AG04450 (cell line): ENCODE measurements around the gene THRSP. TPM values are rescaled to one million over a fixed set of nuclear protein-coding genes. Genes with fewer than 3 reads are reported as not detected.

Source experiments
- CTCF ChIA-PET: fragments of 300-600, 350-600 bp; formaldehyde crosslinking; extraction: SDS; loops from one replicate; lab custom pipeline; 2022; ENCODE audit warnings: antibody characterized with exemption, inconsistent platforms; lab: Charles Lee
- POLR2A ChIA-PET: fragments of 350-600 bp; formaldehyde crosslinking; extraction: SDS; loops from one replicate; lab custom pipeline; 2021; ENCODE audit warnings: antibody characterized with exemption, inconsistent platforms; lab: Yijun Ruan, JAX
- DNase-seq: peaks from one replicate; pipeline ENCODE4 v3.0.0-alpha.2; 2011; ENCODE audit warnings: low read depth, low spot score
- H3K27ac ChIP-seq: one replicate; pipeline ENCODE4 v1.5.1; 2012; ENCODE audit warnings: low read depth, low read length, control low read depth
- H3K27me3 ChIP-seq: one replicate; pipeline ENCODE4 v1.6.0; 2012; ENCODE audit warnings: low read length; ENCODE audit not compliant: control insufficient read depth, insufficient read depth
- H3K4me3 ChIP-seq: 2 replicates; pipeline ENCODE4 v1.5.1; 2011; ENCODE audit warnings: mild to moderate bottlenecking, low read depth, low read length, control low read depth
- H3K9me3 ChIP-seq: 2 replicates; pipeline ENCODE4 v1.5.1; 2012; ENCODE audit warnings: low read length; ENCODE audit not compliant: control insufficient read depth, insufficient read depth
- polyA plus RNA-seq: library from polyadenylated mRNA; depleted of rRNA; stranded (reverse); fragments of >200 nt; gene quantifications from 2 replicates; pipeline ENCODE4 v1.2.3, GENCODE V29; 2011
- TF ChIP-seq, protein P1 (sequence below): IDR thresholded peaks from 2 replicates; pipeline ENCODE4 v1.5.1; 2011; ENCODE audit warnings: low read depth, low read length, control low read depth, inconsistent platforms

The THRSP gene
- polyA plus RNA-seq, 1 experiment: not detected

GRCh38 chr11:78034623-78035022 is 29.0 kb upstream of the THRSP start:
- no peaks in the 10 kb centered on the region; the same call in 1 of the 2 replicates for H3K9me3 ChIP-seq
- no peak overlapping the region for H3K4me3 ChIP-seq
- H3K27me3 ChIP-seq: no peaks in the 10 kb centered on the region
- ChIA-PET POLR2A (no interaction called here), CTCF (interaction anchor here (1.5 to 3.5 kb wide), 2 partner anchors 11 to 12 kb away, joined by 7 to 28 read pairs; no protein-coding TSS in a partner anchor)
- H3K27ac ChIP-seq: no peak overlapping the region
- no peak for DNase-seq
- TF ChIP-seq, protein P1, sequence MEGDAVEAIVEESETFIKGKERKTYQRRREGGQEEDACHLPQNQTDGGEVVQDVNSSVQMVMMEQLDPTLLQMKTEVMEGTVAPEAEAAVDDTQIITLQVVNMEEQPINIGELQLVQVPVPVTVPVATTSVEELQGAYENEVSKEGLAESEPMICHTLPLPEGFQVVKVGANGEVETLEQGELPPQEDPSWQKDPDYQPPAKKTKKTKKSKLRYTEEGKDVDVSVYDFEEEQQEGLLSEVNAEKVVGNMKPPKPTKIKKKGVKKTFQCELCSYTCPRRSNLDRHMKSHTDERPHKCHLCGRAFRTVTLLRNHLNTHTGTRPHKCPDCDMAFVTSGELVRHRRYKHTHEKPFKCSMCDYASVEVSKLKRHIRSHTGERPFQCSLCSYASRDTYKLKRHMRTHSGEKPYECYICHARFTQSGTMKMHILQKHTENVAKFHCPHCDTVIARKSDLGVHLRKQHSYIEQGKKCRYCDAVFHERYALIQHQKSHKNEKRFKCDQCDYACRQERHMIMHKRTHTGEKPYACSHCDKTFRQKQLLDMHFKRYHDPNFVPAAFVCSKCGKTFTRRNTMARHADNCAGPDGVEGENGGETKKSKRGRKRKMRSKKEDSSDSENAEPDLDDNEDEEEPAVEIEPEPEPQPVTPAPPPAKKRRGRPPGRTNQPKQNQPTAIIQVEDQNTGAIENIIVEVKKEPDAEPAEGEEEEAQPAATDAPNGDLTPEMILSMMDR: no peak

GRCh38 chr11:78036313-78036712 is 27.3 kb upstream of the THRSP start:
- ChIA-PET POLR2A (no interaction called here), CTCF (interaction anchor here (3.5 kb wide), 1 partner anchor 10 kb away, joined by 28 read pairs; no protein-coding TSS in a partner anchor)
- DNase-seq: no peak
- H3K4me3 ChIP-seq: no peak overlapping the region
- no peaks in the 10 kb centered on the region; the same call in 1 of the 2 replicates for H3K9me3 ChIP-seq
- H3K27ac ChIP-seq: no peak overlapping the region
- no peaks in the 10 kb centered on the region for H3K27me3 ChIP-seq
- TF ChIP-seq, protein P1: no peak

GRCh38 chr11:78037056-78037455 is 26.6 kb upstream of the THRSP start:
- POLR2A ChIA-PET: no interaction called here
- DNase-seq: no peak
- no peaks in the 10 kb centered on the region; the same call in 1 of the 2 replicates for H3K9me3 ChIP-seq
- H3K27me3 ChIP-seq: no peaks in the 10 kb centered on the region
- H3K27ac ChIP-seq: no peak overlapping the region
- TF ChIP-seq, protein P1: no peak
- CTCF ChIA-PET: interaction anchor here (3.5 kb wide), 1 partner anchor 9 kb away, joined by 28 read pairs; no protein-coding TSS in a partner anchor
- no peak overlapping the region for H3K4me3 ChIP-seq

DNA sequence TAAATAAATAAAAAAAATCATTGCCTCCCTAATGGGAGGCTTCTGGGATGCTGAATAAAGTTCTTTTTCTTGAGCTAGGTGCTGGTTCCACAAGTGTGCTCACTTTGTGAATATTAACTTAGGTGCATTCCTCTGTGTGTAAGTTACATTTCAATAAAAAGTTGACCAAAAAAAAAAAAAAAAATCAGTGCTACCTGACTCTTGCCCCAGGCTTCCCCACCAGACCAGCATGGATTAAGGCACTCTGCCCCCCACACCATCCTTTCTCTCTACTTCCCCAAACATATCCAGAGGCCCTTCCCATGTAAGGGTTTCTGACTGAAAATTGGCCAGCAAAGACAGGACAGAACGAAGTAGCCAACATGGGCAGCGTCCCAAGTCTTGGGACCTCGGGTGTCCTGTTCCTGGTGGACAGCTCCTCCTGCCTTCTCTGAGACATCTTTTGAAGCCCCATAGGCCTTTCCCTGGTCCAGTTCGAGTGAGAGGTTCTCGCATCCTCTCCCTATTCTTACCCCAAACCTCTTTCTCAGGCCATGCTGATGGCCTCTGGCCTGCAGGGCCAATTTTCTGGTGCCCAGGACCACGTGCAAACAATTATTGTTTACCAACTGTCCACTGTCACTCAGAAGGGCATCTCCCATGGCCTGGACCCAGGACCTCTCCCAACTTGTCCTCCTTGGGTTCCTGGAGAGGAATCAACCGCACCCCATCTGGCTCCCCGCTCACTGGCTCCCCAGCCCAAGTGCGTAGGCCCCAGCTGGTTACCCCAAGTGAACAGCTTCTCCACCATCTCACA is 25.6 kb upstream of the THRSP start:
- POLR2A ChIA-PET: no interaction called here

More for the DNA sequence above, 25.6 kb upstream of the THRSP start:
- H3K27ac ChIP-seq: no peak overlapping the region
- no peak overlapping the region for H3K4me3 ChIP-seq
- no peaks in the 10 kb centered on the region for H3K27me3 ChIP-seq
- no peak for DNase-seq
- CTCF ChIA-PET: interaction anchor here (3.5 kb wide), 1 partner anchor 8 kb away, joined by 28 read pairs; no protein-coding TSS in a partner anchor
- no peaks in the 10 kb centered on the region; the same call in 1 of the 2 replicates for H3K9me3 ChIP-seq
- TF ChIP-seq, protein P1: no peak
